Mucosa of descending colon (tissue), 3 donors: ENCODE measurements around the gene UVSSA. TPM values are rescaled to one million over a fixed set of nuclear protein-coding genes. Genes with fewer than 3 reads are reported as not detected.

Experiments
- ATAC-seq: fragments of 200-7000 bp; cut with Tn5 transposase; one replicate; pipeline ENCODE4 v1.9.1; 2020; ENCODE audit warnings: mild to moderate bottlenecking, moderate library complexity
- DNase-seq, 3 donors: peaks; one replicate each; pipeline ENCODE4 v3.0.0-alpha.2; 2020
- H3K36me3 ChIP-seq: fragments of 200-600 bp; one replicate; pipeline ENCODE4 v1.8.0; 2021; ENCODE audit warnings: low read depth, mild to moderate bottlenecking
- H3K4me1 ChIP-seq: fragments of 200-600 bp; one replicate; pipeline ENCODE4 v1.8.0; 2021; ENCODE audit warnings: low read depth, mild to moderate bottlenecking
- H3K4me3 ChIP-seq: fragments of 200-600 bp; one replicate; pipeline ENCODE4 v1.8.0; 2021; ENCODE audit warnings: mild to moderate bottlenecking
- H3K9me3 ChIP-seq: fragments of 200-600 bp; one replicate; pipeline ENCODE4 v1.8.0; 2021; ENCODE audit warnings: mild to moderate bottlenecking
- intact Hi-C, 2 donors: fragments of 100-400 bp; cut with DNase I in 1 of 2; cut with micrococcal nuclease in 1 of 2; formaldehyde crosslinking; loops; one replicate each; pipeline versions ENCODE4 v1.11.0 to v1.11.1; 2022; cut with DNase I, micrococcal nuclease
- total RNA-seq, 3 donors: library from RNA; stranded (reverse); fragmentation: NEBNext Ultra II Directional in 2 of 3; extraction: Animal tissue kit (Norgen Biotek cat#: 25700) in 2 of 3; gene quantifications; one replicate each; pipeline versions ENCODE4 v1.2.1 to v1.2.4, GENCODE V29; 2021 to 2023
- TF ChIP-seq, protein P1 (sequence below): fragments of 200-600 bp; IDR thresholded peaks from one replicate; pipeline ENCODE4 v1.8.0; 2022; ENCODE audit warnings: antibody characterized with exemption, mild to moderate bottlenecking
- donor health status: DM: no; HTN: no; CAD: no; lungs with moderate emphysema.
- donor health status: DM: no; HTN: no; CAD: no.
- donor health status: DM: no; HTN: yes; CAD: no.

Gene UVSSA
- total RNA-seq, 3 donors from 2014 or later: 31.7 to 39.9 (median 36.8) TPM

- Histone ChIP-seq H3K4me3 (no peak overlapping the region), H3K36me3 (peaks cover 12% of the 10 kb centered on the region), H3K4me1 (peaks cover 7% of the 10 kb centered on the region), H3K9me3 (no peaks in the 10 kb centered on the region)
- TF ChIP-seq, protein P1, sequence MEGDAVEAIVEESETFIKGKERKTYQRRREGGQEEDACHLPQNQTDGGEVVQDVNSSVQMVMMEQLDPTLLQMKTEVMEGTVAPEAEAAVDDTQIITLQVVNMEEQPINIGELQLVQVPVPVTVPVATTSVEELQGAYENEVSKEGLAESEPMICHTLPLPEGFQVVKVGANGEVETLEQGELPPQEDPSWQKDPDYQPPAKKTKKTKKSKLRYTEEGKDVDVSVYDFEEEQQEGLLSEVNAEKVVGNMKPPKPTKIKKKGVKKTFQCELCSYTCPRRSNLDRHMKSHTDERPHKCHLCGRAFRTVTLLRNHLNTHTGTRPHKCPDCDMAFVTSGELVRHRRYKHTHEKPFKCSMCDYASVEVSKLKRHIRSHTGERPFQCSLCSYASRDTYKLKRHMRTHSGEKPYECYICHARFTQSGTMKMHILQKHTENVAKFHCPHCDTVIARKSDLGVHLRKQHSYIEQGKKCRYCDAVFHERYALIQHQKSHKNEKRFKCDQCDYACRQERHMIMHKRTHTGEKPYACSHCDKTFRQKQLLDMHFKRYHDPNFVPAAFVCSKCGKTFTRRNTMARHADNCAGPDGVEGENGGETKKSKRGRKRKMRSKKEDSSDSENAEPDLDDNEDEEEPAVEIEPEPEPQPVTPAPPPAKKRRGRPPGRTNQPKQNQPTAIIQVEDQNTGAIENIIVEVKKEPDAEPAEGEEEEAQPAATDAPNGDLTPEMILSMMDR: no peak
- peak; percentile 66 to 85 (median 77) for DNase-seq
- intact Hi-C loops: no loop called here
- ATAC-seq: peak; percentile 64
Observed at GRCh38 chr4:1309261-1310010, 37.6 kb upstream of the UVSSA start.

DNA sequence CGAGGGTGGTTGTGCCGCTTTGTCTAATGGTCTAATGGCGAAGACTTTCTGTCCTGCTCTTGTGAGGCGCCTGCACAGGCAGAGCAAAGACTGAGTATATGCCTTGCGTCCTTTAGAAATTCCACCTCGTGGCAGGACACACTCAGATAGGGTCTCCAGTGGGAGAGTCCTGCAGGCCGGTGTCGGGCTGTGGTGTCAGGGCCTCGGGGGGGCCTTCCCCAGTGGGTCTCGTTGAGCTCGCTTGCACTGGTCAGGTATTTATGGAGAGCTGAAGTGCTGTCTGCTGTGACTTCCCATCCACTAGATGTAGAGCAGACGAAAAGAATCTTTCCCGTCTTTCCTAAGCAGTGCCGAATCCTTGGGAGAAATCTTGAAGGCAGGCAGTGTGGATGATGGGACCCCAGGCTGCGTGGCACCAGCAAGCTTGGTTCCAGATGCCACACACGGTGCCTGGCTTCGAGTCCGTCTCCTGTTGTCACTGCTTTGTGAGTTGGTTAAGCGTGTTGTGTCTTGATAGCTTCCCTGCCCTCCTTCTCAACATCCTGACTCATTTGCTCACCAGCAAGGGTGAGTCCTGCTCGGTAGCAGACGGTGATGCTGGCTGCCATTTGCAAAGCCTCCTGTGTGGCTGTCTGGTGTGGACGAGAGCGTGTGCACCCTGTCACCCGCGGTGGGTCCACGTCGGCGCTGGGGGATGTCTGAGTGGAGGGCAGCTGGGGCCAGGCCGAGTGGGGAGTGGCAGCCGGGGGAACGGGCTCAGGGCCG lies 36.8 kb upstream of the UVSSA start:
- peaks cover 12% of the 10 kb centered on the region for H3K36me3 ChIP-seq
- TF ChIP-seq, protein P1: no peak
- intact Hi-C loops: no loop called here
- peaks cover 7% of the 10 kb centered on the region for H3K4me1 ChIP-seq
- H3K9me3 ChIP-seq: no peaks in the 10 kb centered on the region
- DNase-seq (peak in 2 of 3 donors; percentile 23 to 31), ATAC-seq (no peak)
- no peak overlapping the region for H3K4me3 ChIP-seq

- no peak for ATAC-seq
- Histone ChIP-seq H3K4me3 (no peak overlapping the region), H3K36me3 (peaks cover 12% of the 10 kb centered on the region), H3K9me3 (no peaks in the 10 kb centered on the region), H3K4me1 (peaks cover under 1% of the 10 kb centered on the region)
- peak in 1 of 3 donors; percentile 32 for DNase-seq
- TF ChIP-seq, protein P1: no peak
- intact Hi-C loops: no loop called here
Observed at GRCh38 chr4:1310796-1311631, 36.0 kb upstream of the UVSSA start.

DNA sequence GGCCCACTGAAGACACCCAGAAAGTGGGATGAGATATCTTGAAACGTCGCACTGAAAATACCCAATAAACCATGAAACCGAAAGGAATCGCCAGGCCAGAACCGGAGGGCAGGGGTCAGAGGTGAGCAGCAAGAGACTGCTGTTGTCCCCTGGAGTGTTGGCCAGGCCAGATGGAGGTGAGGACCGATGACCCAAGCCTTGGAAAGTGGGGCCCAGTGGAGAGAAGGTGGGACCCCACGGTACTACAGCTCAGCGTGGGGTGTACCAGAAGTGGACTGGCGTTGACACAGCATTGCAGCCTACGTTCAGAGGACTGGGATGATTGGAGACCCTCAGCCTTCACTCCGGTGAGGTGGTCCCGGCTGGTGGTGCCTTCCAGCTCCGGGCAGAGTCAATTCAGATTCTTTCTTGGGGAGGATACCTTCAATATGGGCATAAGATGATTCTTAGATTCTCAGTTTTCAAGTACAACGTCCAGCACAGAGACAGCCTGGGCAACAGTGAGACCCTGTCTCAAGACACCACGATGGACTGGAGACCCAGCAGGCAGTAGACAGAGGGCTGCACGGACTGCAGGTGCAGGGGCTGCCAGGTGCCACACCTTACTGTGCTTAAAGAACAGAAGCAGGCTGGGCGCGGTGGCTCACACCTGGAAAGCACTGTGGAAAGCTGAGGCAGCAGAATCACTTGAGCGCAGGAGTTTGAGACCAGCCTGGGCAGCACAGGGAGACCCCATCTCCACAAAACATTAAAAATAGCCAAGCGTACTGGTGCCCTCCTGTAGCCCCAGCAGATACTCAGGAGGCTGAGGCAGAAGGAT lies 34.0 kb upstream of the UVSSA start:
- peak in 2 of 3 donors; percentile 4 to 24 for DNase-seq
- Histone ChIP-seq H3K36me3 (peaks cover 12% of the 10 kb centered on the region), H3K4me1 (no peaks in the 10 kb centered on the region), H3K9me3 (no peaks in the 10 kb centered on the region), H3K4me3 (no peak overlapping the region)
- no peak for ATAC-seq
- TF ChIP-seq, protein P1: no peak
- intact Hi-C loops: no loop called here

DNA sequence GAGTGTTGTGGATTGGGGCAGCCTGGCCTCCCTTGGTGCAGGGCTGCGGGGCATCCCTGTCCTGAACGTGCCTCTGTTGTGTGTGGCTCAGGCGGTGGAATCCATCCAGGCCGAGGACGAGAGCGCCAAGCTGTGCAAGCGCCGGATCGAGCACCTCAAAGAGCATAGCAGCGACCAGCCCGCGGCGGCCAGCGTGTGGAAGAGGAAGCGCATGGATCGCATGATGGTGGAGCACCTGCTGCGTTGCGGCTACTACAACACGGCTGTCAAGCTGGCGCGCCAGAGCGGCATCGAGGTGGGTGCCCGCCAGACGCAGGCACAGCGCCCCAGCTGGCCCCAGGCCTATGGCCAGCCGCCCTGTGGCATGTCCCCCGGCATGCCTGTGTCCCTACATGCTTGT lies 31.7 kb upstream of the UVSSA start:
- H3K4me1 ChIP-seq: no peaks in the 10 kb centered on the region

More for the DNA sequence above, 31.7 kb upstream of the UVSSA start:
- Histone ChIP-seq H3K9me3 (no peaks in the 10 kb centered on the region), H3K36me3 (peaks cover 12% of the 10 kb centered on the region), H3K4me3 (no peak overlapping the region)
- TF ChIP-seq, protein P1: no peak
- DNase-seq (peak in 1 of 3 donors; percentile 42), ATAC-seq (no peak)
- intact Hi-C loops: no loop called here
